ENCODE data around the gene COG5.
"Not testable (repeated sequence)": the region's sequence is repeated elsewhere in the genome, so short reads cannot be mapped to it uniquely, and the experiment has no call there.

The COG5 gene

DNA sequence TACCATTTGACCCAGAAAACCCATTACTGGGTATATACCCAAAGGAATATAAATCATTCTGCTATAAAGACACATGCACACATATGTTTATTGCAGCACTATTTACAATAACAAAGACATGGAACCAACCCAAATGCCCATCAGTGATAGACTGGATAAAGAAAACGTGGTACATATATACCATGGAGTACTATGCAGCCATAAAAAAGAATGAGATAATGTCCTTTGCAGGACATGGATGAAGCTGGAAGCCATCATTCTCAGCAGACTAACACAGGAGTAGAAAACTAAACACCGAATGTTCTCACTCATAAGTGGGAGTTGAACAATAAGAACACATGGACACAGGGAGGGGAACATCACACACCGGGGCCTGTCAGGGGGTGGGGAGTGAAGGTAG, 408.0 kb downstream of the COG5 start:
- not testable (repeated sequence) for DNase-seq (ENCODE audit: low read depth)

GRCh38 chr7:107154826-107155225, 408.9 kb downstream of the COG5 start:
- no peak for DNase-seq (ENCODE audit: low read depth)

DNA sequence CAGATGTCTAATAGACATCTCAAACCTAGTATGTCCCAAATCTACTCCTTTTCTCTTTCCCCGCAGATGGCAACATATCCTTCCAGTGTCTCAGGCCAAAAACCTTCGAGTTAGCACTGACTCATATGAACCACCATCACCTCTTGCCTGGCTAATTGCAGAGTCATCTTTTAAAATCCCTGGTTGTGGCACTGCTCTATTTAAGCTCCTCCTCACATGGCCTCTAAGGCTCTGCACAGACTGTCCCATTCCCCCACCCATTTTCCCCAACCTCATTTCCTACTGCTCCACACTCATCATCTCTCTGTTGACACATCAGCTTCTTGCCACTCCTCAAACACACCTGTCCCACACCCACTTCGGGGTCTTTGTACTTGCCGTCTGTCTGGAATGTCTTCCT, 411.7 kb downstream of the COG5 start:
- peak; percentile 73 for DNase-seq (ENCODE audit: low read depth)

Data from EH (cell line).